Hematopoietic multipotent progenitor cell treated with erythropoietin and hydrocortisone succinate and interleukin-3 and kit ligand, for 15 days (in vitro differentiated cells): ENCODE results near the gene CFAP300.

Experiments
- DNase-seq: peaks from one replicate; pipeline ENCODE4 v3.0.0-alpha.2; 2015; ENCODE audit warnings: low spot score

CFAP300 gene

GRCh38 chr11:102047305-102047924, at the start of gene CFAP300:
Gene CFAP300 (plus strand): TSS chr11:102047437. CDS start chr11:102047471, 34 bp downstream.
- no peak for DNase-seq

- no peak for DNase-seq
These were observed 45.4 kb upstream of the CFAP300 start for GRCh38 chr11:102001657-102002338.

- DNase-seq: no peak
These were observed 43.0 kb upstream of the CFAP300 start for GRCh38 chr11:102004220-102004619.

- no peak for DNase-seq
These were observed 41.9 kb upstream of the CFAP300 start for GRCh38 chr11:102005306-102005705.

GRCh38 chr11:102006835-102007566, 40.2 kb upstream of the CFAP300 start:
- no peak for DNase-seq

- DNase-seq: peak; percentile 42
These were observed 39.4 kb upstream of the CFAP300 start for GRCh38 chr11:102007567-102008437.

GRCh38 chr11:102010776-102011494, 36.3 kb upstream of the CFAP300 start:
- DNase-seq: no peak

- no peak for DNase-seq
These were observed 34.3 kb upstream of the CFAP300 start for GRCh38 chr11:102012946-102013345.

GRCh38 chr11:102014756-102015155, 32.5 kb upstream of the CFAP300 start:
- no peak for DNase-seq

- no peak for DNase-seq
These were observed 30.2 kb upstream of the CFAP300 start for GRCh38 chr11:102017026-102017425.

GRCh38 chr11:102026217-102026616, 21.0 kb upstream of the CFAP300 start:
- no peak for DNase-seq

- DNase-seq: no peak
These were observed 20.3 kb upstream of the CFAP300 start for GRCh38 chr11:102026959-102027358.

- DNase-seq: no peak
These were observed 10.5 kb upstream of the CFAP300 start for GRCh38 chr11:102036757-102037156.

- no peak for DNase-seq
These were observed 396 bp upstream of the CFAP300 start for GRCh38 chr11:102046841-102047240.

GRCh38 chr11:102050927-102051575, 3.8 kb downstream of the CFAP300 start:
- DNase-seq: no peak

GRCh38 chr11:102061276-102061675, 14.0 kb downstream of the CFAP300 start:
- DNase-seq: no peak

- no peak for DNase-seq
These were observed 14.9 kb downstream of the CFAP300 start for GRCh38 chr11:102062106-102062505.

GRCh38 chr11:102064316-102064715, 17.1 kb downstream of the CFAP300 start:
- DNase-seq: no peak

- DNase-seq: no peak
These were observed 23.5 kb downstream of the CFAP300 start for GRCh38 chr11:102070766-102071165.

GRCh38 chr11:102071497-102072472, 24.5 kb downstream of the CFAP300 start:
- DNase-seq: no peak
